Hepatocyte (in vitro differentiated cells): ENCODE results near the gene PPP1R27. TPM values are rescaled to one million over a fixed set of nuclear protein-coding genes. Genes with fewer than 3 reads are reported as not detected.
"Not testable (repeated sequence)": the region's sequence is repeated elsewhere in the genome, so short reads cannot be mapped to it uniquely, and the experiment has no call there.

ENCODE experiments used
- DNase-seq: peaks from one replicate; pipeline ENCODE4 v3.0.0-alpha.2; 2016; ENCODE audit warnings: low spot score
- H2AFZ ChIP-seq: fragments of 200-600 bp; sonication (generic); 2 replicates; pipeline ENCODE4 v1.6.0; 2016; ENCODE audit warnings: antibody characterized with exemption, mild to moderate bottlenecking
- H3K27ac ChIP-seq: fragments of 200-600 bp; sonication (generic); 2 replicates; pipeline ENCODE4 v1.5.1; 2016; ENCODE audit warnings: mild to moderate bottlenecking
- H3K27me3 ChIP-seq: fragments of 200-600 bp; sonication (generic); 2 replicates; pipeline ENCODE4 v1.6.1; 2016
- H3K36me3 ChIP-seq: fragments of 200-600 bp; sonication (generic); replicated peaks from 2 replicates; pipeline ENCODE4 v1.5.1; 2016; ENCODE audit warnings: low read depth; ENCODE audit not compliant: insufficient read depth
- H3K4me1 ChIP-seq: fragments of 200-600 bp; sonication (generic); 2 replicates; pipeline ENCODE4 v1.5.1; 2016; ENCODE audit warnings: mild to moderate bottlenecking, moderate library complexity; ENCODE audit not compliant: insufficient read depth
- H3K4me2 ChIP-seq: fragments of 200-600 bp; sonication (generic); 2 replicates; pipeline ENCODE4 v1.6.0; 2016
- H3K4me3 ChIP-seq: fragments of 200-600 bp; sonication (generic); 2 replicates; pipeline ENCODE4 v1.5.1; 2016; ENCODE audit warnings: mild to moderate bottlenecking
- H3K79me2 ChIP-seq: fragments of 200-600 bp; sonication (generic); 2 replicates; pipeline ENCODE4 v1.6.0; 2017; ENCODE audit warnings: mild to moderate bottlenecking
- H3K9me2 ChIP-seq: fragments of 200-600 bp; sonication (generic); replicated peaks from 2 replicates; pipeline ENCODE4 v1.6.0; 2017; ENCODE audit warnings: mild to moderate bottlenecking; ENCODE audit not compliant: insufficient read depth
- H3K9me3 ChIP-seq: fragments of 200-600 bp; sonication (generic); 2 replicates; pipeline ENCODE4 v1.5.1; 2016; ENCODE audit warnings: low read depth, mild to moderate bottlenecking
- H4K20me1 ChIP-seq: fragments of 200-600 bp; sonication (generic); 2 replicates; pipeline ENCODE4 v1.6.0; 2016; ENCODE audit warnings: mild to moderate bottlenecking; ENCODE audit not compliant: insufficient read depth, poor library complexity, severe bottlenecking
- CTCF ChIP-seq: fragments of 200-600 bp; sonication (generic); IDR thresholded peaks from 2 replicates; pipeline ENCODE4 v1.5.1; 2016; ENCODE audit warnings: antibody characterized with exemption, mild to moderate bottlenecking; ENCODE audit not compliant: poor library complexity
- EZH2 ChIP-seq: fragments of 200-600 bp; sonication (generic); IDR thresholded peaks from 2 replicates; pipeline ENCODE4 v1.6.1; 2016; ENCODE audit warnings: antibody characterized with exemption, mild to moderate bottlenecking, borderline replicate concordance
- EZH2phosphoT487 ChIP-seq: fragments of 200-600 bp; sonication (generic); IDR thresholded peaks from one replicate; pipeline ENCODE4 v1.6.1; 2018; ENCODE audit warnings: antibody characterized with exemption, mild to moderate bottlenecking, low read depth, moderate library complexity; ENCODE audit not compliant: unreplicated experiment, severe bottlenecking
- WGBS: methylation state at CpG from one replicate; pipeline ENCODE4 v1.1.6; 2016; ENCODE audit warnings: low lambda C conversion rate; ENCODE audit errors: missing lambda C conversion rate; 5-methylcytosine and 5-hydroxymethylcytosine counted together
- polyA plus RNA-seq: library from polyadenylated mRNA; unstranded; fragments of >200 nt; fragmentation: Nextera tagmentation; extraction: Ambion mirVana; gene quantifications from 2 replicates; pipeline ENCODE4 v1.2.1, GENCODE V29; 2016
- total RNA-seq: library from RNA; depleted of rRNA; stranded (reverse); fragments of >200 nt; gene quantifications from 2 replicates; pipeline ENCODE4 v1.2.3, GENCODE V29; 2014

Gene PPP1R27
- total and polyA plus RNA-seq, 2 experiments from 2014 or later: 0.56 TPM; not detected in 1

- Histone ChIP-seq H3K27ac (no peak overlapping the region), H3K36me3 (no peaks in the 10 kb centered on the region), H3K4me2 (no peak overlapping the region), H4K20me1 (no peaks in the 10 kb centered on the region), H3K79me2 (no peaks in the 10 kb centered on the region), H3K4me1 (no peaks in the 10 kb centered on the region), H3K9me3 (no peaks in the 10 kb centered on the region), H3K9me2 (no peaks in the 10 kb centered on the region), H3K4me3 (no peak overlapping the region), H2AFZ (no peak overlapping the region), H3K27me3 (no peaks in the 10 kb centered on the region)
- DNase-seq: no peak
- 86% methylated on average over 37 of the region's 40 CpGs for WGBS
- TF ChIP-seq CTCF (no peak), EZH2 (no peak), EZH2phosphoT487 (no peak)
Measured at GRCh38 chr17:81840826-81841778, 6.3 kb upstream of the PPP1R27 start.

- not testable (repeated sequence) for H3K9me2 ChIP-seq, H4K20me1 ChIP-seq, H3K4me1 ChIP-seq, H3K27ac ChIP-seq, H3K9me3 ChIP-seq, H3K27me3 ChIP-seq, H3K36me3 ChIP-seq, H3K4me2 ChIP-seq, H2AFZ ChIP-seq, H3K4me3 ChIP-seq, H3K79me2 ChIP-seq, DNase-seq
- 80% methylated on average over 5 of the region's 5 CpGs for WGBS
Measured at GRCh38 chr17:81840059-81840458, 5.2 kb upstream of the PPP1R27 start.

- no peaks in the 10 kb centered on the region for H3K27me3 ChIP-seq
- no peak overlapping the region for H3K4me3 ChIP-seq
- peaks cover under 1% of the 10 kb centered on the region for H3K4me1 ChIP-seq
- peaks cover 1% of the 10 kb centered on the region for H3K79me2 ChIP-seq
- DNase-seq: no peak
- no peaks in the 10 kb centered on the region for H4K20me1 ChIP-seq
- no peaks in the 10 kb centered on the region for H3K36me3 ChIP-seq
- no peak for TF ChIP-seq EZH2phosphoT487
- TF ChIP-seq EZH2: no peak
- TF ChIP-seq CTCF: no peak
- H3K9me2 ChIP-seq: no peaks in the 10 kb centered on the region
- 75% methylated on average over 15 of the region's 15 CpGs for WGBS
- no peak overlapping the region for H3K4me2 ChIP-seq
- no peak overlapping the region for H3K27ac ChIP-seq
- H2AFZ ChIP-seq: no peak overlapping the region
- H3K9me3 ChIP-seq: no peaks in the 10 kb centered on the region
Measured at GRCh38 chr17:81839301-81839700, 4.5 kb upstream of the PPP1R27 start.

GRCh38 chr17:81838753-81839255 lies 4.0 kb upstream of the PPP1R27 start:
- H3K79me2 ChIP-seq: peaks cover 5% of the 10 kb centered on the region
- no peak overlapping the region for H2AFZ ChIP-seq
- H3K27me3 ChIP-seq: no peaks in the 10 kb centered on the region
- peaks cover 5% of the 10 kb centered on the region for H3K4me1 ChIP-seq
- H3K9me2 ChIP-seq: no peaks in the 10 kb centered on the region
- no peak overlapping the region for H3K27ac ChIP-seq
- 43% methylated on average over 17 of the region's 17 CpGs for WGBS
- H3K4me2 ChIP-seq: no peak overlapping the region
- H4K20me1 ChIP-seq: no peaks in the 10 kb centered on the region
- no peak for DNase-seq
- H3K36me3 ChIP-seq: no peaks in the 10 kb centered on the region
- no peak for TF ChIP-seq EZH2phosphoT487
- TF ChIP-seq CTCF: no peak
- no peak for TF ChIP-seq EZH2
- H3K9me3 ChIP-seq: no peaks in the 10 kb centered on the region
- no peak overlapping the region for H3K4me3 ChIP-seq
